Neural progenitor cell (in vitro differentiated cells): ENCODE measurements around the gene AHRR.

ENCODE experiments used
- EZH2 ChIP-seq: fragments of 200-600 bp; sonication (generic); IDR thresholded peaks from 2 replicates; pipeline ENCODE4 v1.6.1; 2017; ENCODE audit warnings: antibody characterized with exemption, mild to moderate bottlenecking, moderate library complexity
- TF ChIP-seq, protein P1 (sequence below): fragments of 200-600 bp; sonication (generic); IDR thresholded peaks from 2 replicates; pipeline ENCODE4 v1.5.1; 2017; ENCODE audit warnings: antibody characterized with exemption, mild to moderate bottlenecking

DNA sequence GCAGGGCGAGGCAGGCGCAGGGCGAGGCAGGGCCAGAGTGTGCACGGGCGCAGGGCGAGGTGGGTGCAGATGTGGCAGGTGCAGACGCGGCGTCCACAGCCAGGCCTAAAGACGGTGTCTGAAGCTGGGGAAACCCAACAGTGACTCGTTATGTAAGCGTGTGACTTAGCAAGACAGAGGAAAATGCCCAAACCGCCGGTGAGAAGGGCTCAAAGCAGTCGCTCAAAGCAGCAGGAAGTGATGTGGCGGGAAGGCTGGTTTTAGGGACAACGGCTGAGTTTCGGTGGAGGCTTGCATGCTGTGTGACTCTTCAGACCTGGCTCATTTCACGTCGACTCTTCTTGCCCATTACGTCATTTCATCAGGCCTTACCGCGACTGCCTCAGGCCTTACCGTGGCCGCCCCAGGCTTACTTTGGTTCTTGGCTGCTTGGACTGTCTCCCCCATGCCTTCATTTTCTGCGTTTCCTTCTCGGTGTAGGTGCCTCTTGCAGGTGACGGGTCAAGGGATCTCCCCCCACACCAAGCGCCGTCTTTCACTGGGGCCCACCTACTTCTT lies 71.0 kb downstream of the AHRR start:
- TF ChIP-seq, protein P1, sequence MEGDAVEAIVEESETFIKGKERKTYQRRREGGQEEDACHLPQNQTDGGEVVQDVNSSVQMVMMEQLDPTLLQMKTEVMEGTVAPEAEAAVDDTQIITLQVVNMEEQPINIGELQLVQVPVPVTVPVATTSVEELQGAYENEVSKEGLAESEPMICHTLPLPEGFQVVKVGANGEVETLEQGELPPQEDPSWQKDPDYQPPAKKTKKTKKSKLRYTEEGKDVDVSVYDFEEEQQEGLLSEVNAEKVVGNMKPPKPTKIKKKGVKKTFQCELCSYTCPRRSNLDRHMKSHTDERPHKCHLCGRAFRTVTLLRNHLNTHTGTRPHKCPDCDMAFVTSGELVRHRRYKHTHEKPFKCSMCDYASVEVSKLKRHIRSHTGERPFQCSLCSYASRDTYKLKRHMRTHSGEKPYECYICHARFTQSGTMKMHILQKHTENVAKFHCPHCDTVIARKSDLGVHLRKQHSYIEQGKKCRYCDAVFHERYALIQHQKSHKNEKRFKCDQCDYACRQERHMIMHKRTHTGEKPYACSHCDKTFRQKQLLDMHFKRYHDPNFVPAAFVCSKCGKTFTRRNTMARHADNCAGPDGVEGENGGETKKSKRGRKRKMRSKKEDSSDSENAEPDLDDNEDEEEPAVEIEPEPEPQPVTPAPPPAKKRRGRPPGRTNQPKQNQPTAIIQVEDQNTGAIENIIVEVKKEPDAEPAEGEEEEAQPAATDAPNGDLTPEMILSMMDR, result no peak
- no peak for TF ChIP-seq EZH2
